ENCODE measurements around the gene KEAP1.

The KEAP1 gene

DNA sequence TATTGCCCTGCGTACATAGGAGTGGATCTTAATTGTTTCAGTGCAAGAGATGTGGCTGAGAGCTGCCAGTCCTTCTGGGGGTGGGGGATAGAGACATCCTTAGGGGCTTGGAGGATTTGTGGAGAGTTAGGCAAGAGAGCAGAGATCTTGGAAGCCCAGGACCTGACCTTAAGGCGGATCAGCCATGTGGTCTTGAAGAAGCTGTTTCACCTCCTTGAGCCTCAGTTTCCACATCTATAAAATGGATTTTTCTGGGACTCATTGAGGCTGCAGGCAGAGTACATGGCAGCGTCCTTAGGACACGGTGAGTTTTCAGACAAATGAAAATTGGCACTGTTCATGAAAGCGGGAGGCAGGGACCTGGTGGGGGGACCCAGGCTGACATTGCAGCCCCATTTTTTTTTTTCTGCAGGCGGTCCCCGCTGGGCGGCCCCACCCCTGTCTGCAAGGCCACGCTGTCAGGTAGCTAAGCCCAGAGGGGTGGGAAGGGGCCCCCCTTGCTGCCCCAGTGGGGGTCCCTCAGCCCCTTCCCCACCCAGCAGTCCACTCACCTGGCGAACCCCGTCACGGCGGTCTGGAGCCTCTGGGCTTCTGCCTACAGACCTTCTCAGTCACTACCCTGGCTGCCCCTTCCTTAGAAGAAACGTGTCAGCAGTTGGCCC lies 52.8 kb downstream of the KEAP1 start:
- DNase-seq (ENCODE audit: low read depth in 2 of 2), result no peak

DNA sequence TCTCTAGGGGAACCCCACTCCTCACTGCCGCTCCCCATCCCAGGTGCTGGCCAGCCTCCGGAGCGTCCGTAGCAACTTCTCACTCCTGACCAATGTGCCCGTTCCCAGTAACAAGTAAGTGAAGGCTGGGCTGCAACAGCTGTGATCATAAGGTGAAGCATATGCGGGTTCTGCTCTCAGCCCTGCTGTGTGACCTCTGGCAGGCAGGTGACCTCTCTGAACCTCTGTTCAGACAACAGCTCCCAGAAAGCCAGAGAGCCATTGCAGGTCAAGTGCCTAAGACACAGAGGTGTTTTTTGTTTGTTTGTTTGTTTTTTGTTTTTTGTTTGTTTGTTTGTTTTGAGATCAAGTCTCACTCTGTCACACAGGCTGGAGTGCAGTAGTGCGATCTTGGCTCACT lies 54.1 kb downstream of the KEAP1 start:
- no peak for DNase-seq (ENCODE audit: low read depth in 2 of 2)

DNA sequence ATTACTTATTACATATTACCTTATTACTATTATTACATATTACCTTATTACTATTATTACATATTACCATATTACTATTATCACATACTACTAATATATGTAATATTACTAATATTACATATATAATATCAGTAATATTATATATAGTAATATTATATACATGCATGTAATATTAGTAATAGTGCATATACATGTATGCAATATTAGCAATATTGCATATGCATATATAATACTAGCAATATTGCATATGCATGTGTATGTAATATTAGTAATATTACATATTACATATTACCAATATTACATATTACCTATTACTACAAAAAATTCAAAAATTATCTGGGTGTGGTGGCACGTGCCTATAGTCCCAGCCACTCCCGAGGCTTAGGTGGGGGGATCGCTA lies 60.5 kb downstream of the KEAP1 start:
- no peak for DNase-seq (ENCODE audit: low read depth in 2 of 2)

DNA sequence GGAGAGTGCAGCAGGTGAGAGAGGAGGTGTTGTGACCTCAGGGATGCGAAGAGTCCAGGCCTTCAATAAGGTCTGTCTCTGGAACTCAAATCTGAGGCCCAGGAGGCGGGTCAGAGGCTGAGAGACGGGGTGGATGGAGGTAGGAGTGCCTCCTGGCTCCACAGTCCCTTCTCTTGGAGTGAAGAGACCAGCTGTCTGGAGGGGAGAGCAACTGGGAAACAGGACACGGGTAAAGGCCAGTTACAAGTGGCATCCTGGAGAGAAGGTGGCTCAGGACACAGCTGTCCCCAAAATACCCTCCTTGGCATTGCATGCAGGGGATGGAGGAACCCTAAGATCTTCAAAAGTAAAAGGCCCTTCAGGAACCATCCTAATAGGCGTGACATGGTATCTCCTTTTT lies 63.6 kb downstream of the KEAP1 start:
- no peak for DNase-seq (ENCODE audit: low read depth in 2 of 2)

Measured in fibroblast of skin of left biceps (primary cell).